ENCODE measurements around the gene TANK. TPM values are rescaled to one million over a fixed set of nuclear protein-coding genes. Genes with fewer than 3 reads are reported as not detected.
"Not testable (repeated sequence)": the region's sequence is repeated elsewhere in the genome, so short reads cannot be mapped to it uniquely, and the experiment has no call there.

The TANK gene
- polyA plus RNA-seq, 12 donors: 25.0 to 108 (median 36.4) TPM; not detected in 1

DNA sequence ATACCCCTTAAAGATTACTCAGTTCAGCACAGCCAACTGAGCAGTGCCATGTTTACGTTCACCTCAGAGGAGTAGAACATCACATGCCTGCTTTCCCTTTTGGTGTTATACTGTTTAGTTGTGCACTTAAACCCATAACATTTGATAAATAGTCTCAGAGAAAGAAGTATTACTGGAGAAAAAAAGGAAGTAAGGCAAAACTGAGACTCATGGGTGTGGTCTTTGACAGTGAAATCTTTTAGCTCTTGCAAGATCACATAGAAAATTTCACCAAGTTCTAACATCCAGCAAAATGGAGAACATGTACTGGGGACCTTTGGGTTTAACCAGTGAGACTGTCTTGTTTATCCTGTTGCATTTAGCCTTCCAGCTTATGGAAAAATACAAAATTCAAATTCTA, 5.6 kb downstream of the TANK start:
- DNase-seq: no peak

DNA sequence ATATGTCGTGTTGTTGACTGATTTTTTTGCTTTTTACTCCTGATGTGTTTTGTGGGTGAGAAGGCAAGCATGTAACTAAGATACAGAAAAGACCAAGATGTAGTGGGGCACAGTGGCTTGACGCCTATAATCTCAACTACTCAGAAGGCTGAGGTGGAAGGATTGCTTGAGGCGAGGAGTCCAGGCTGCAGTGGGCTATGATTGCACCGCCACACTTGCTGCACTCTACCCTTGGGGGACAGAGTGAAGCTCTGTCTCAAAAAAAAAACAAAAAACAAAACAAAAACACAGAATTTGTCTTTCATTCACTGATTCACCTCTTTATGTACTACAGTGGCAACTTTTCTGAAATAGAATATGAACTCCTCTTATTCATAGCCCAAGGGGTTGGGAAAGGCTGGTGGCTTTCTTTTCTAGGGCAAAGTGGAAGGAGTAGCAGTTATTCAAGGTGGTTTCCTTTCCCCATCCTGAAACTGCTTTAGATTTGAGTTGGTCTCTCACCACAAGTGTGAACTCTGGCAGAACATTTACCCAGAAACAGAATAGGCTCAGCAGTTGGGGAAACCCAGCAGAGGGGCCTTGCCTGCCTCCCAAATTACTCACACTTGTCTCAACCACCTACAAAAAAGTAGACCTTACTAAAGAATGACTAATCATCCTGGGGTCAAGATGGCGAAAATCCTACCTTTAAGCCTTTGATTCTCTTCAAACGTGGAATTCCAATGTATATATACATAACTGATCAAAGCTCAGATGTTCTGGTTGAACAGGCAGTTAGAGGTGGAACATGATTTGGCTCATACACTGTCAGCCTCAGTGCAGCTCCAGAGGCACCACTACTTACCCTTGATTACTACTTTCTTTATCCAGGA, 6.5 kb downstream of the TANK start:
- no peak for DNase-seq

DNA sequence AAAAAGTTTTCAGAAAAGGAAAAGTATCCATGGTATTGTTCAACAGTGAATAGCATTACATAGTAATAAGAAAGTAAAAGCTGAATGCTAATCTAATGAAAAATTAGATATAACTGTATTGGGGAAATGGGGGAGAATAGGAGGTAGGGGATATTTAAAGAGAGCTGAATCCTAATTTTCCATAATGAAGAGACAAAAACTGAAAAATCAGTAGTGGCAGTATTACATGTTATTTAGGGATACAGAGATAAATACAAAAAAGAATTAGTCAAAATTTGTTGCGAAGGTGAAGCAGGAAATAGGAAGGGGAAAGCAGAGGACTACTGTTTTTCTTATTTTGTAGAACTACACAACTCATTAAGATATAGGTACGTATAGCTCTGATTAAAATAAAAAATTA, 9.1 kb downstream of the TANK start:
- no peak for DNase-seq

DNA sequence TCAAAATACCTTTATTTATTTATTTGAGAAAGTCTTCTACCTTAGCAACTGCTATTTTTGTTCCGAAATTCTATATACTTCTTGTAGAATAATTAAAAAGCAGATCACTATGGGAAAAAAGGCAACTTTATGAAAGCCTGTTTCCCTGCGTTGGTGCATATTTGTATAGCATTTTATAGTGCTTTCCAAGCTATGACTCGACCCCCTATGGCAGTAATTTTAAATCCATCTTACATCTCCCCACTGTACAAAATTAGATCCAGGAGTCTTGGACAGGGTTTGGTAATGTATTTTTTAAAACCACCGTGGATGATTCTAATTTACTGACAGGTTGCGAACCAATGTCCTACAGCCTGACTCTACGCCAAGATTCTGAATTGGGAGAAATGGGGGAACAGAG, 10.1 kb downstream of the TANK start:
- no peak for DNase-seq

DNA sequence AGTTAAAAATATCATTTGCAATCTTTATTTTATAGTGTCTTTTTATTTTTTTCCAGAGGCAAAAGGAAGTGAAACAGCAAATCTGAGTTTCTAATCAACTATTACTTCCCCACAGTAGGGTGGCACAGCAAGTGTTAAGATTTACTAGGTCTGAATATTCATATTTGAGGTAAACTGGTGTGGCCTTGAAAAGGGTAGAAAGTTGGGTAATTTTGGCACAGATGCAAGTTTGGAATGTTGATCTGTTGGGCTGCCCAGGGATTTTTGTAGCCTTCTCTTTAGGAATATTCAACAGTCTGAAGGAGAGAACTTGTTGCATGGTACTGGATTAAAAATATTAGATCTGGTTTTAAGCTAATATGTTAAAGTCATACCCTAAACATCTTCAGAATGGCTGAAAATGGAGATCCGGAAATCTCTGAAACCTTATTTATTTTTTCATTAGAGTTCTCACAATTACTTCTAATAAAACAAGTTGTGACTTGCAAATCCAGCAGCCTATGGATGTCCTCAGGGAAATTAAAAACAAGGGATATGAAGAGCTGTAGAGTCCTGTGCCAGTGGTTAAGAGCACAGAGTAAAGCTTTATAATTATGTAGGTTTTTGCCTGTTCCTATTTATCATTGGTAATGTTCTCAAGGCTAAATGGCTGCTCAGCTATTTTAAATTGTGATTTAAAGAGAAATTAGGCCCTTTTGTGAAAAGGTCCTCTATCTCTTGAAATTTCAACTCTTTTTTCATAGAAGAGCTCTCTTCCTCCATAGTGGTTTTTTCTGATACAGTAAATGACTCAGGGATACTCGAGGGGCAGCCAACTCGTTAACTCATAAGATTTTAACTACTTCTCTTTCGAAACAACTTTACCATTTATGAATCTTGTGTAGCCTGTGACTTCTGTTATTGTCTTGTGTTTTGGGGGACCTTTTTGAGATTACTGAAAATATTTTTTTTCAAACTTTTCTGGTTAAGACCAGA, 11.0 kb downstream of the TANK start:
- DNase-seq: no peak

DNA sequence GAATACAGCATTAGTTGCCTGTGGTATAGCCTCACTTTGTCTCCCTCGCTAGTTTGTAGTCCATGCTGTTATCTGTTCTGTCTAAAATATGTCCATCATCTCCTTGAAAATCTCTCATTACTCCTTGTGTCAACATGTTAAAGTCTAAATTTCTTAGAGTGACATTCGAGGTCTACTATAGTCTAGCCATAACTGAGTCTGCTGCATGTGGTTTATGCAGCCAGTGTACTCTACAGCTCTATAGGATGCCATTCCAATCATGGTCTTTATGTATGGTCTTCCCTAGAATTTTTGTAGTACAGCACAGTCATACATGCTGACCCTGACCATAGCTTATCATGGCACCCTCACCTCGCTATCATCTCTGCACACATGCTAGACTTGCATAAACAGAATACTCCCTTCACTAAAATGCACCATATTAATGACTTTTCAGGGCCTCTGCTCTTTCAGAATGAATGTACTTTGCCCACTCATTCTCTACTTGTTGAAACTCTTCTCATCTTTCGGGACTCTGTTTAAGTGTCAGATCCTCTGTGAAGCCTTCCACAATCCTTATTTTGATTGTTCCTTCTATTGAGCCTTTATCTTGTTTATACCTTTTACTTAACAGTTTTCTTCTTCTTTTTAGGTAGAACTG, 12.8 kb downstream of the TANK start:
- DNase-seq: no peak

DNA sequence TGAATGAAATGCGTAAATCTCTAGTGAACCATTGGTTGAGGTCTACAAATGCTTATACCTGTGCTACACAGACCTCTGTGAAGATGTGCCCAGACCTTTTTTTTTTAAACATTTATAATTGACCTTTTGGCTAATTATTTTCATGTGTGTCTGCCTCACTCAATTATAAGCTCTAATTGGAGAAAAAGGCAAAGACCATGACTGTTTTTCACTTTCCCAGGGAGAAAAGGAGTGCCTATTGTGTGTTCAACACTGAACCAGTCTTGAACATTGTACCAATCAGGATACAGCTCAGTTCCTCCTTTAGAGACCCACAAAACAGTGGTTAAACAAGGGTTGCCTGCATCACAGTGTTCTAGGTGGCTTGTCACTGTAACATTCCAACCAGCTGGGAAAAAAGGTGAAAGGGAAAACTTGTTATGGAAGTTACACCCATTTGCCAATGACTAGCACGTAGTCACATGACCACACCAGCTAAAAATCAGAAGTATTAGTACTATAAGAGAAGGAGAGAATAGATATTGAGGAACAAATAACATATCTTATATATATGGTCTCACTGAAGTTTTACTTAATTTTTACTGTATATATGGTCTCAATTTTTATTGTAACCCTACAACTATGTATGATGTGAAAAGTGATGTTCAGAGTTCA, 13.4 kb downstream of the TANK start:
- DNase-seq: no peak

DNA sequence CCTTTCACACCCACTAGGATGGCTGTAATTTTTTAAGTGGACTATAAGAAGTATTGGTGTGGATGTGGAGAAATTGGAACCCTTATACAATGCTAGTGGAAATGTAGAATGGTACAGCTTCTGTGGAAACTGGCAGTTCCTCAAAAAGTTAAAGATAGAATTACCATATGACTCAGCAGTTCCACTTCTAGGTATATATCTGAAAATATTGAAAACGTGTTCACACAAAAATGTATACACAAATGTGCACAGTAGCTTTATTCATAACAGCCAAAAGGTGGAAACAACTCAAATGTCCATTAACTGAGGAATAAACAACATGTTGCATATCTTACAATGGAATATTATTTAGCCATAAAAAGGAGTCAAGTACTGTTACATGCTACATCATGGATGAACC, 17.7 kb downstream of the TANK start:
- DNase-seq: no peak

DNA sequence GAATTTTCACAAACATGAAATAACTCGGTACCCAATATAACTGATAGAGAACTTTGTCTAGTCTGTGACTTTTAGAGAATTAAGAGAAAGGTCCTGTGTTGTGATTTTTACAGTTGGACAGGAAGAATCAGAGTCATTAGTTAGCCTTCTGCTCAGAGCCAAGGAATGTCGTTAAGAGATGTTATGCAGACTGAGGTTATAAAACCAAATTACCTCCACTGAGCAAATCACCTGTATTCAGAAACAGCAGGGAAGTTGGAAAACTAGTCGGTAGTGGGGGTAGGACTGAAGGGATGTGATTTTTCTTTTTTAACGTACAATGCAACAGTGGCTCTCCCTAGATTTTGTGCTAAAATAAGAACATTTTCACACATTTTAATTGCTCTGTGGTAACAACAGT, 18.5 kb downstream of the TANK start:
- DNase-seq: no peak

DNA sequence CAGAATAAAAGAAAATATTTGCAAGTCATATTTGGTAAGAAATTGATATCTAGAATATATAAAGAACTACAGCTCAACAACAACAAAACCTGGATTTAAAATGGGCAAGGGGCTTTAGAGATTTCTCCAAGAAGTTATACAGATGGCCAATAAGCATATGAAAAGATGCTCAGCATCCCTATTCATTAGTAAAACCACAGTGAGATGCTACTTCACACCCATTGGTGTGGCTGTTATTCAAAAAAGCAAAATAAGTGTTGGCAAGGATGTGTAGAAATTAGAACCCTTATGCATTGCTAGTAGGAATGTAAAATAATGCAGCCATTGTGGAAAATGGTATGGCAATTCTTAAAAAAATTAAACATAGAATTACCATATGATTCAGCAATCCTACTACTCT, 29.8 kb downstream of the TANK start:
- DNase-seq: no peak

DNA sequence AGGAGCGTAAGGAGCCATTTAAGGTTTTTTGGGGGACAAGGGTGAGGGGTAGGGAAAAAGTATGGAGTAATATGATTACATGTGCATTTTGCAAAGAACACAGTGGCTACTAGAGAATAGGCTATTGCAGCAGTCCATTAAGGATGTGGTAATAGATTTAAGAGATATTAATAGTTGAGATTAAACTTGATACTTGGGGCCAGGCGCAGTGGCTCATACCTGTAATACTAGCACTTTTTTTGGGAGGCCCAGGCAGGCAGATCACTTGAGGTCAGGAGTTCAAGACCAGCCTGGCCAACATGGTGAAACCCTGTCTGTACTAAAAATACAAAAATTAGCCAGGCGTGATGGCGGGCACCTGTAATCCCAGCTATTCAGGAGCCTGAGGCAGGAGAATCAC, 35.4 kb downstream of the TANK start:
- DNase-seq: not testable (repeated sequence)

DNA sequence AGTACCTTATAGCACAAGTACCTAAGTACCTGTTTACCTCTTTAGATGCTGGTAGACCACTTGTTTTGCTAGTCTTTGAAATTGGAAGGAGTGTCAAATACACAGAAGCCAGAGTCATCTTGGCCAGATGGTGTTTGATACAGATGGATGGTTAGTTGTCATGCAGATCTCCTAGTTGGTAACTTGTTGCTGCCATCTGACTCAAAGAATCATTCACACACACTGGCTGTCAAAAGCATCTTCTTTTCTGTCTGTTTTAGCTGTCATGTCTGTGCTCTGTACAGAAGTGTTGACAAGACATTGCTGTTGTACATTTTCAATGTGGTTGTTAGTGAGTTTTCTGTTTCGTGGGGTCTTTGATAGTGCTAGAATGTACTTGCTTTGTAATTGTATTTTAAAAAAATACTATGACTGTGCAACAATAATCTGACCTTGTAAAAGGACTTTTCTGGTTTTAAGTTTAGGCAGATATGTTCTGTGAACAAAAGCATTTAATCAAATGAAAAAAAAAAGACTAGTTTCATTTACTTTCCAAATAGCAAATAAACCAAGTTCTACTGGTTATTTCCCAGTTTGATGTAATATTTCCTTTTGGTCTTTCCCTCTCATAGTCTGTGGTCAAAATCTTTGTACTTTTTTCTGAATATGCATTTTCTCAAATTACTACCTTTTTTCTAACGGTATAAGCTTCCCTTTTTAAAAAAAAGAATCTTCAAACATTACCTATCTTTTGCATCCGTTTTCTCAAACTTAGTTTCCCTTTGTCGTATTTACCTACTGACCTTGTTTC, 39.9 kb downstream of the TANK start:
- no peak for DNase-seq

DNA sequence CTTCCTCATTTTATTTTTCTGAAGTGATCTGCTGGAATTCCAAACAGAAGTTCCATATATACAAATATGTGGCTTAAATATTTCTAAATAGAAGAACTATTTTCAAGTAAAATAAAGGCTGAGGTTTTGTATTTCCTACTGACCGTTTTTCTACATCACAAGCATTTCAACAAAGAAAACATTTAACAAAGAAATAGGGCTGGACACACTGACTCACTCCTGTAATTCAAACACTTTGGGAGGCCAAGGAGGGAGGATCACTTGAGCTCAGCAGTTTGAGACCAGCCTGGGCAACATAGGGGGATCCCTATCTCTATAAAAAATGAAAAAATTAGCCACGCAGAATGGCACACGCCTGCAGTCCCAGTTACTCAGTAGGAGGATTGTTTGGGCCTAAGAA, 44.6 kb downstream of the TANK start:
- no peak for DNase-seq

DNA sequence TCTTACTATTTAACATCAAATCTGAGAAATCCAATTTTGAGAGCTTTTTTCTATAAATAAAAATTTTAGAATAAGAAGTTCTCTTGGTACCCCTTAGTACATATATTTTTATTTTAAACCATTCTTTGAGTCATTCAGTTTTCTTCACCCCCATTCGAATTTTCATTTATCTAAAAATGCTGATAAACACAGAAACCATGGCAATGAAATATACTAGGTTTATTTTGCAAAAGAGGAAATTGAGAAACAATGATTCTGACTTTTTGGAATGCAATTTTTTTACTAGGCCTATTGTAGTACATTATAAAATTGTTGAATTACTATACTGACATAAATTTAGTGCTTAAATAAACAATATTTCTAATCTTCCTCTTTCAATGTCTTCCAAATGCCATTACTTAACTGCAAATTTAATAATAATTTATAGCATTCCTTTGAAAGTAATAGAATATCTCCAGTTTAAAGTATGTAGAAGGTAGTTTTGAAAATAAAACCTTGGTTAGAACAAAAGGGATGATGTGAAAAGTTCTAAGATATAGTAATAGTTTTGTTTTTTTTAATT, 46.3 kb downstream of the TANK start:
- DNase-seq: no peak

DNA sequence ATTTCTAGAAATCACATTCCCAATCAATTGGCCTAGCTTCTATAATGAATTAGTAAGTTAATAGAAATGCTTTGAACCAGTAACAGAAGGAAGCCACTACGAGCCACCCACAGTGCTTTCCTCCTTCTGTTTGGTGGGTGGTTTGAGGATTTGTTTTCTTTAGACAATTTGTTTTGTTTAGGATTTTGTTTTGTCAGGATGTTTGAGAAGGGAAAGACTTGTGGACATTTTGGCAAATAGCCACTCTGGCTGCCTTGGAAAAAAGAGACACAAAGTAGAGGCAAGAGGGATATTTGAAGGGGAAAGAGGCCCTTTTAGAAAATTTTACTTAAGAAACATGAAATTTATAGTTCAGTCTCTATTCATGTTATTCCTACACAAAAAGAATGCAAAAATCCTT, 47.7 kb downstream of the TANK start:
- no peak for DNase-seq

DNA sequence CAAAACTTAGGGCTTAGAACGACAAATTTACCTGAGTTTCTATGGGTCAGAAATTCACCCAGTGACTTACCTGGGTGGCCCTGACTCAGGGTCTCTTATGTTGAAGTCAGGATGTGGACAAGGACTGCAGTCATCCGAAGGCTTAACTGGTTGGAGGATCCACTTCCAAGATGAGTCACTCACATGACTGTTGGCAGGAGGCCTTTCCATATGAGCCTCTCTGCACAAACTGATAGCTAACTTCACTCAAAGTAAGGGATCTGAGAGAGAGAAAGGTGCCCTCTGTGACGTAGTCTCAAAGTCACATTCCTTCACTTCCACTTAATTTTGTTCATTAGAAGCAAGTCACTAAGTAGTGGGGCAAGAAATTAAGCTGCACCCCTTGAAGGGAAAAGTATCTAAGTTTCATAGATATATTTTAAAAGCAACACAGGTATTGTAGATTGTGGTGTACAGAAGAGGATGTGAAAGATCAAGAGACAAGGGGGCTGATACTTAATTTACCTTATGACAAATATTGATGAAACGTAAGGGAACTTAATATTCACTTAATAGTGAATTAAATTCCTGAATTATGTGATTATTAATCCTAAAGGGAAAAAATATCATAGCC, 48.4 kb downstream of the TANK start:
- no peak for DNase-seq

DNA sequence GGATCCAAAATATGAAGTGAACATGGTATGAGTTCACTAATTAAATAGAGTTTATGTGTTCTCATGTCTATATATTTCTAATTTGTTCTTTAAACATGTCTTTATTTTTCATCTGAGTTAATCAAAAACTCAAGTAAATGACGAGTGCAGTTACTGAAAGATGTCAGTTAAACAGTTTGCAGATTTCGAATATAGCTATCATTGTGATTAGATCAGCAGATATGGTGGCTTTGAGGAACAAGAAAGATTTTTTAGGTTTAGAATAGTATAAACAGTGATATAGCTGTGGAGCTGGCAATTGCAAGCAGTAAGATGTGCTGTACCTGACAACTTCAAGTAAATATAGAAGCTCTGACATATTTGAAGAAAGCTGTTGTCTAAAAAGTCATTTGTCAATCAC, 49.7 kb downstream of the TANK start:
- DNase-seq: no peak

DNA sequence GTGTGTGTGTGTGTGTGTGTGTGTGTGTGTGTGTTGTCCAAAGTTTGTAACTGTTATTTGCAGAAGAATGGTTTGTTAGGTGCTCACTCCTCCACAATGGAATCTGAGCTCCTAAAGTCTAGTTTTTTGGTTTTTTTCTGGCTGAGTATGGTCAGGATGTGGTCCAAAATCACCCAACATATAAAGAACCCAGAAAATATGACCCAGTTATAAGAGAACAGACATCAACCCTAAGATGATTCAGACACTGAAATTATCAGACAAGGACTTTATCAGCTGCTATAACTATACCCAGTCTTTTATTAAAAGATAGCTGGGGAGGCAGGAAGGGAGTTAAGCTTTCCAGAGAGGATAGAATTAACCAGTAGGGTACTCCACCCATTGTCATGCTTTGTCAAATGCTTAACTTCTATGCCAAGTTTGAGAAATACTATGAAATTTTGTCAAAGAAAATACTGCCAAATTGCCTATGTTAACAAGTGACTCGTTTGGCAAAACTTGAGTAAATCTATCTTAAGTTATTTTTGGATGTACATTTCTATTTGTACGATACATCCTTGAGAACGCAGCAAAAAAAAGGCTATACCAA, 57.5 kb downstream of the TANK start:
- DNase-seq: no peak

DNA sequence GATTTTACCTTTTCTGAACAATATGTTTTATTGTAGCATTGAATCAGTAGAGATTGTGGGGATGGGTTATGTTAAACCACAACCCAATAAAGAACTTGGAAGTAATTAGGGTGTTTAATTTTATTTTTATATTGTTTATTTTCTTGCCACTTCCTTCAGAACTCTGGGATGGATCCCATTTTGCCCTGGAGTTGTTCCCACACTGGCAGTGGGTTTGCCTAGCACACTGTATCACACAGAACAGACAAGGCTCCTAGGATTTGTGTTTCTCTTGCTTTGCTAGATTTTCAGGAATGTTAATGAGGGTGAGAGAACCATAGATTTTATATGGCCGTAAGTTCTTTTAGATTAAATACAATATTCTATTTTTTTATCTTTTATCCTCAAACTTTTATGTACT, 59.0 kb downstream of the TANK start:
- DNase-seq: no peak

Data from muscle of arm (tissue), 12 donors.